Activated T-cell treated with anti-CD3 and anti-CD28 coated beads, Interleukin-2, amount 50 U/mL, for 24 hours (primary cell): ENCODE results near the gene PRR20E.
"Not testable (repeated sequence)": the region's sequence is repeated elsewhere in the genome, so short reads cannot be mapped to it uniquely, and the experiment has no call there.

Experiments
- DNase-seq: peaks from one replicate; pipeline ENCODE4 v3.0.0-alpha.2; 2020
- H3K27ac Mint-ChIP-seq: 2 replicates; pipeline ENCODE4 v1.8.0; 2020; ENCODE audit warnings: mild to moderate bottlenecking, mixed read lengths
- H3K27me3 Mint-ChIP-seq: 2 replicates; pipeline ENCODE4 v1.8.0; 2020; ENCODE audit warnings: mixed read lengths
- H3K36me3 Mint-ChIP-seq: 2 replicates; pipeline ENCODE4 v1.8.0; 2020; ENCODE audit warnings: low read depth, mixed read lengths
- H3K4me1 Mint-ChIP-seq: 2 replicates; pipeline ENCODE4 v1.8.0; 2020; ENCODE audit warnings: low read depth, mixed read lengths
- H3K4me3 Mint-ChIP-seq: 2 replicates; pipeline ENCODE4 v1.8.0; 2020; ENCODE audit warnings: mild to moderate bottlenecking, moderate library complexity, mixed read lengths
- H3K9me3 Mint-ChIP-seq: 2 replicates; pipeline ENCODE4 v1.8.0; 2020; ENCODE audit warnings: mixed read lengths

PRR20E gene

DNA sequence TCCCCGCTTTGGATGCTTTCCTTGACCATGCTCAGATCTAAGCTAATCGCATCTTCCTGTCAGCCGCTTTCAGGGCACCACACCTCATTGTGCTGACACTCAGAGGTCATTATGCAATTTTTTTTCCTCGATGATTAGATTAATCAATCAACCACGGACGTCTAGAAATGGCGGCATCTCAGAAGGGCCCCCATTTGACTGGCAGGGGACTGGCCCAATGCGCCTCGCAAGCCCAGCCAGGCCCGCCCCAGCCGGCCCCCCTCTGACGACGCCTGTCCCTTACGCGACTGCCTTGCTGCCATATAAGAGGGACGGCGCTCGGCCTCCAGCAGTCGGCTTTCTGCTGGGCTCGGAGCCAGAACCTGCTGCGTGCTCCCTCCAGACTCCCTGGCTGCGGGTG lies at the start of gene PRR20E:
PRR20E (plus strand) TSS at position 301 of the 400 bp plus-strand sequence. CDS start 387 bp downstream, outside the sequence.
- H3K4me1 Mint-ChIP-seq, H3K27me3 Mint-ChIP-seq, H3K4me3 Mint-ChIP-seq, H3K9me3 Mint-ChIP-seq, DNase-seq, H3K36me3 Mint-ChIP-seq, H3K27ac Mint-ChIP-seq: not testable (repeated sequence)

DNA sequence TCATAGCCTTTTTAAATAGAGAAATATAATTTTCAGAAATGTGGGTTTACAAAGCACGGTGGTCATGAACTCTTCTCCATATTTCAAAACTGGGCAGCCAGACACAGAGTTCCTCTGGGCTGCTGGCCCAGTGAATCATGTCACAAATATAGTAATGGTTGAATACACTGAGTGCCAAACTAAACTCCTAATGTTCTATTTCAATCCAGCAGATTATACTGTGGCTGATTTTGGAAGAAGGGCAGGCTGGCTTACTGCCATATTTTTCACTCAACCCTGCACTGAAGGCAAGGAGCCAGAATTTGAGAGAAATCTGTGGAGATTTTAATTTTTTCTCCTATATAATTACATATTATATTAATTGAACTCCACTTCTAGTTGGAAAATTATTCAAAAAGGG lies 43.3 kb upstream of the PRR20E start:
- Mint-ChIP-seq H3K9me3 (peaks cover 13% of the 10 kb centered on the region), H3K27ac (no peak overlapping the region), H3K4me3 (no peak overlapping the region), H3K27me3 (no peaks in the 10 kb centered on the region), H3K36me3 (no peaks in the 10 kb centered on the region), H3K4me1 (no peaks in the 10 kb centered on the region)
- no peak for DNase-seq

GRCh38 chr13:57128909-57129308 lies 38.1 kb upstream of the PRR20E start:
- Mint-ChIP-seq H3K4me3 (no peak overlapping the region), H3K9me3 (peaks cover 12% of the 10 kb centered on the region), H3K36me3 (no peaks in the 10 kb centered on the region)

DNA sequence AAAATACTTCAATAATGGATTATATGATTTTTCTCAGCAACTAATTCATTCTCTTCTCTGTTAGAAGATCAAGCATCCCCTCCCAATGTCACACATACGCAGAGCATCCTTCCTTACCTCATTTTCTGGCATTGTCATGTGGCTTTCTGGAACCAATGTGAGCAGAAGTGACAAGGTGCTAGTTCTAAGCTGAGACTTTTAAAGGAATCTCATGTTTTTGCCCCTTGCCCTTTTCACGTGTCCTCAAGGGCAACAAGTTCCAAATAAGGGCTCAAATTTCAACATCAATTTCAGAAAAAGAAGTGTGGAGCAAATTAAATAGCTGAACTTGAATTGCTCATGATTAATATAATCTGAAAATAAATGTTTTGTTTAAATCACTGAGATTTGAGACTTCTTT lies 30.9 kb upstream of the PRR20E start:
- no peak for DNase-seq
- Mint-ChIP-seq H3K36me3 (no peaks in the 10 kb centered on the region), H3K4me3 (no peak overlapping the region), H3K9me3 (peaks cover 3% of the 10 kb centered on the region), H3K4me1 (no peaks in the 10 kb centered on the region), H3K27ac (no peak overlapping the region), H3K27me3 (no peaks in the 10 kb centered on the region)

More at GRCh38 chr13:57128909-57129308, 38.1 kb upstream of the PRR20E start:
- Mint-ChIP-seq H3K4me1 (no peaks in the 10 kb centered on the region), H3K27ac (no peak overlapping the region), H3K27me3 (no peaks in the 10 kb centered on the region)
- DNase-seq, result no peak

GRCh38 chr13:57137585-57137984 lies 29.4 kb upstream of the PRR20E start:
- H3K9me3 Mint-ChIP-seq, result peaks cover 3% of the 10 kb centered on the region

GRCh38 chr13:57138988-57139387 lies 28.0 kb upstream of the PRR20E start:
- Mint-ChIP-seq H3K36me3 (no peaks in the 10 kb centered on the region), H3K9me3 (no peaks in the 10 kb centered on the region), H3K4me1 (no peaks in the 10 kb centered on the region), H3K4me3 (no peak overlapping the region), H3K27me3 (no peaks in the 10 kb centered on the region), H3K27ac (no peak overlapping the region)
- no peak for DNase-seq

More at GRCh38 chr13:57137585-57137984, 29.4 kb upstream of the PRR20E start:
- H3K27ac Mint-ChIP-seq, result no peak overlapping the region
- no peaks in the 10 kb centered on the region for H3K36me3 Mint-ChIP-seq
- H3K27me3 Mint-ChIP-seq, result no peaks in the 10 kb centered on the region
- no peak overlapping the region for H3K4me3 Mint-ChIP-seq
- no peaks in the 10 kb centered on the region for H3K4me1 Mint-ChIP-seq
- DNase-seq, result no peak

DNA sequence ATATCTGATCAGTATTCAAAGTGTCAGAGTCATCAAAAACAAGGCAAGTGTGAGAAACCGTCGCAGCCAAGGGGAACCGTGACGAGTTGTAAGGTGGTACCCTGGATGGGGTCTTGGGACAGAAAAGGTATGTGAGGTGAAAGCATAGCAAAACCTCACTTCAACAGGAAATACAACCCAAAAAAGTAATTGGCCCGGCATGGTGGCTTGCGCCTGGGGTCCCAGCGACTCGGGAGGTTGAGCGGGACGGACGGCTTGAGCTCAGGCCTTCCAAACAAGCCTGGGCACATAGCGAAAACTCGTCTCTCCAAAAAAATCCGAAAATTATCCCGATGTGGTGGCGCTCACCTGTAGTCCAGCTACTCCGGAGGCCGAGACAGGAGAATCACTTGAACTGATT lies 27.2 kb upstream of the PRR20E start:
- H3K27ac Mint-ChIP-seq, H3K27me3 Mint-ChIP-seq, H3K36me3 Mint-ChIP-seq, H3K4me1 Mint-ChIP-seq, H3K4me3 Mint-ChIP-seq, H3K9me3 Mint-ChIP-seq, DNase-seq: not testable (repeated sequence)

GRCh38 chr13:57140235-57140968 lies 26.6 kb upstream of the PRR20E start, which contains the start of gene PRR20A:
PRR20A (plus strand) TSS chr13:57140918; CDS start chr13:57141305, 387 bp downstream.
- not testable (repeated sequence) for H3K27me3 Mint-ChIP-seq, H3K9me3 Mint-ChIP-seq, H3K36me3 Mint-ChIP-seq, DNase-seq, H3K4me1 Mint-ChIP-seq, H3K4me3 Mint-ChIP-seq, H3K27ac Mint-ChIP-seq

GRCh38 chr13:57147188-57147587 lies 19.8 kb upstream of the PRR20E start, which contains the start of gene PRR20B:
PRR20B (plus strand) TSS chr13:57147488; CDS start chr13:57147875, 387 bp downstream.
- not testable (repeated sequence) for H3K4me3 Mint-ChIP-seq, DNase-seq, H3K9me3 Mint-ChIP-seq, H3K27ac Mint-ChIP-seq, H3K4me1 Mint-ChIP-seq, H3K36me3 Mint-ChIP-seq, H3K27me3 Mint-ChIP-seq

- H3K36me3 Mint-ChIP-seq, H3K9me3 Mint-ChIP-seq, H3K4me3 Mint-ChIP-seq, DNase-seq, H3K4me1 Mint-ChIP-seq, H3K27me3 Mint-ChIP-seq, H3K27ac Mint-ChIP-seq: not testable (repeated sequence)
Measured at GRCh38 chr13:57148106-57148505, 18.9 kb upstream of the PRR20E start.

DNA sequence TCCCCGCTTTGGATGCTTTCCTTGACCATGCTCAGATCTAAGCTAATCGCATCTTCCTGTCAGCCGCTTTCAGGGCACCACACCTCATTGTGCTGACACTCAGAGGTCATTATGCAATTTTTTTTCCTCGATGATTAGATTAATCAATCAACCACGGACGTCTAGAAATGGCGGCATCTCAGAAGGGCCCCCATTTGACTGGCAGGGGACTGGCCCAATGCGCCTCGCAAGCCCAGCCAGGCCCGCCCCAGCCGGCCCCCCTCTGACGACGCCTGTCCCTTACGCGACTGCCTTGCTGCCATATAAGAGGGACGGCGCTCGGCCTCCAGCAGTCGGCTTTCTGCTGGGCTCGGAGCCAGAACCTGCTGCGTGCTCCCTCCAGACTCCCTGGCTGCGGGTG lies 13.2 kb upstream of the PRR20E start, which contains the start of gene PRR20C:
PRR20C (plus strand) TSS at position 301 of the 400 bp plus-strand sequence. CDS start 387 bp downstream, outside the sequence.
- H3K27ac Mint-ChIP-seq, H3K4me3 Mint-ChIP-seq, H3K4me1 Mint-ChIP-seq, DNase-seq, H3K27me3 Mint-ChIP-seq, H3K9me3 Mint-ChIP-seq, H3K36me3 Mint-ChIP-seq: not testable (repeated sequence)

DNA sequence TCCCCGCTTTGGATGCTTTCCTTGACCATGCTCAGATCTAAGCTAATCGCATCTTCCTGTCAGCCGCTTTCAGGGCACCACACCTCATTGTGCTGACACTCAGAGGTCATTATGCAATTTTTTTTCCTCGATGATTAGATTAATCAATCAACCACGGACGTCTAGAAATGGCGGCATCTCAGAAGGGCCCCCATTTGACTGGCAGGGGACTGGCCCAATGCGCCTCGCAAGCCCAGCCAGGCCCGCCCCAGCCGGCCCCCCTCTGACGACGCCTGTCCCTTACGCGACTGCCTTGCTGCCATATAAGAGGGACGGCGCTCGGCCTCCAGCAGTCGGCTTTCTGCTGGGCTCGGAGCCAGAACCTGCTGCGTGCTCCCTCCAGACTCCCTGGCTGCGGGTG lies 6.7 kb upstream of the PRR20E start, which contains the start of gene PRR20D:
PRR20D (plus strand) TSS at position 301 of the 400 bp plus-strand sequence. CDS start 387 bp downstream, outside the sequence.
- H3K9me3 Mint-ChIP-seq, H3K4me3 Mint-ChIP-seq, H3K4me1 Mint-ChIP-seq, H3K36me3 Mint-ChIP-seq, H3K27ac Mint-ChIP-seq, H3K27me3 Mint-ChIP-seq, DNase-seq: not testable (repeated sequence)

GRCh38 chr13:57191667-57192066 lies 24.7 kb downstream of the PRR20E start:
- Mint-ChIP-seq H3K9me3 (no peaks in the 10 kb centered on the region), H3K36me3 (no peaks in the 10 kb centered on the region), H3K4me3 (no peak overlapping the region), H3K27me3 (no peaks in the 10 kb centered on the region), H3K4me1 (no peaks in the 10 kb centered on the region), H3K27ac (no peak overlapping the region)
- DNase-seq, result no peak

DNA sequence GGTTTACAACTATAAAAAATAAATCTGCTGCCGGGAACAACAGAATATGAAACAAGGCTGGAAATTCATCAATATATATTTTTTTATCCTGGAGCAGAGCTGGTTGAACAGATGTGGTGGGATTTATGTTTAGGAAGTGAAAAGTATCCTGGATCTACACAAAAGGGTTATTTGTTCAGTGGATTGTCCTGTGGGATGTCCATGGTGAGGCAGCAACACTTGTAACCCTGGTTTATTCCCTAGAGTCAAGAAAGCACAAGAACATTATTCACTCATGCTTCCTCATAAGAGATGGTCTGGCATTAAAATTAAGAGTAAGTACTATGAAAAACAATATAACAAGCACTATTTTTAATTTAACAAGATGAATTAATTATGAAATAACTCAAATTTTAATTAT lies 46.0 kb downstream of the PRR20E start:
- Mint-ChIP-seq H3K27me3 (no peaks in the 10 kb centered on the region), H3K36me3 (no peaks in the 10 kb centered on the region), H3K27ac (no peak overlapping the region), H3K9me3 (peaks cover 9% of the 10 kb centered on the region), H3K4me3 (no peak overlapping the region), H3K4me1 (no peaks in the 10 kb centered on the region)
- no peak for DNase-seq
